Measurements from ENCODE around the gene CBX5.
A peak's percentile ranks its signal among the peaks of the same experiment; 100 is the strongest.
"Not testable (repeated sequence)": the region's sequence is repeated elsewhere in the genome, so short reads cannot be mapped to it uniquely, and the experiment has no call there.

The CBX5 gene

GRCh38 chr12:54195737-54196347 lies 84.1 kb downstream of the CBX5 start:
- DNase-seq, result peak; percentile 75 to 84

GRCh38 chr12:54195080-54195736 lies 84.7 kb downstream of the CBX5 start:
- DNase-seq, result no peak

- not testable (repeated sequence) for DNase-seq
Observed at GRCh38 chr12:54194611-54195010, 85.3 kb downstream of the CBX5 start.

- DNase-seq, result no peak
Observed at GRCh38 chr12:54193434-54193833, 86.5 kb downstream of the CBX5 start.

- peak; percentile 66 to 72 for DNase-seq
Observed at GRCh38 chr12:54191550-54192022, 88.3 kb downstream of the CBX5 start.

- no peak for DNase-seq
Observed at GRCh38 chr12:54191126-54191525, 88.8 kb downstream of the CBX5 start.

GRCh38 chr12:54189198-54189539 lies 90.8 kb downstream of the CBX5 start:
- no peak for DNase-seq

- no peak for DNase-seq
Observed at GRCh38 chr12:54187075-54187474, 92.8 kb downstream of the CBX5 start.

GRCh38 chr12:54185919-54186318 lies 94.0 kb downstream of the CBX5 start:
- DNase-seq, result no peak

GRCh38 chr12:54185297-54185696 lies 94.6 kb downstream of the CBX5 start:
- not testable (repeated sequence) for DNase-seq

GRCh38 chr12:54184024-54184805 lies 95.7 kb downstream of the CBX5 start:
- DNase-seq, result no peak

- DNase-seq, result no peak
Observed at GRCh38 chr12:54182981-54183380, 96.9 kb downstream of the CBX5 start.

GRCh38 chr12:54182086-54182485 lies 97.8 kb downstream of the CBX5 start:
- no peak for DNase-seq

All from AML-193 (cell line).